COLO668 (cell line): Measurements from ENCODE around the gene CNTLN.
"Not testable (repeated sequence)": the region's sequence is repeated elsewhere in the genome, so short reads cannot be mapped to it uniquely, and the experiment has no call there.

Experiments
- DNase-seq: peaks from one replicate; lab custom pipeline; 2025; ENCODE audit not compliant: unreplicated experiment; lab: John Stamatoyannopoulos, UW

CNTLN gene

GRCh38 chr9:17171309-17172094 lies 36.7 kb downstream of the CNTLN start:
- DNase-seq: no peak

- not testable (repeated sequence) for DNase-seq
Measured at GRCh38 chr9:17177496-17177895, 42.7 kb downstream of the CNTLN start.

GRCh38 chr9:17185481-17186029 lies 50.7 kb downstream of the CNTLN start:
- DNase-seq: no peak

GRCh38 chr9:17191082-17191481 lies 56.2 kb downstream of the CNTLN start:
- no peak for DNase-seq

GRCh38 chr9:17204611-17205152 lies 69.8 kb downstream of the CNTLN start:
- DNase-seq: no peak

DNA sequence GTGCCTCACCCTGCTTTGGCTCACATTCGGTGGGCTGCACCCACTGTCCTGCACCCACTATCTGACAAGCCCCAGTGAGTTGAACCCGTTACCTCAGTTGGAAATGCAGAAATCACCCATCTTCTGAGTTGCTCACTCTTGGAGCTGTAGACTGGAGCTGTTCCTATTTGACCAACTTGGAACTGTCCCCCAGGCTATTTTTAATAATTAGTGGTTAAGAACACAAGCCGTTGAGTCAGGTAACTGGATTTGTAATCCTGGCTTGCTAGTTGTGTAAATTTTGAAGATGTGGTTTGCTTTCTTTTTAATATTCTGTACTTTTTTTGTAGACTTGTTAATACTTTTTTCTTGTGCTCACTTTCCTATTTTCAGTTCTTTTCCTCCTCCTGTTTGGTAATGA lies 81.2 kb downstream of the CNTLN start:
- no peak for DNase-seq

- DNase-seq: no peak
Measured at GRCh38 chr9:17216646-17217045, 81.8 kb downstream of the CNTLN start.

DNA sequence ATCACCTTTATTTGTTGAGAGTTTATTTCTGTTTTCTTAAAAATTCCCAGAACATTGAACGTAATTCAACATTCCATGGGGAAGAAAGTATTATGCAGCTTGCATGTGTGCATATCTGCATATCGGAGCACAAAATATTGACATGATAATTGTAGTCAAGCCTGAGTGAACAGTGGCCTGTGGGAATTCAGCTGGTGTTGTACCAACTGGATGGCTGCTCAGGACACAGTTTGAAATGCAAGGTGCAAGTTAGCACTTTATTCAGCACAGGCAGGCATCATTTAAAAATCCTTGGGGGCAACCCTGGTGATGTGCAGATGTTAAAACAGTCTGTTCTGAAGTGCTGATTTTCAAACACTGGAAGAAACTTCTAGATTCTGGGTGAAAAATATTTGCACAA lies 82.4 kb downstream of the CNTLN start:
- no peak for DNase-seq

GRCh38 chr9:17219261-17219660 lies 84.4 kb downstream of the CNTLN start:
- no peak for DNase-seq

DNA sequence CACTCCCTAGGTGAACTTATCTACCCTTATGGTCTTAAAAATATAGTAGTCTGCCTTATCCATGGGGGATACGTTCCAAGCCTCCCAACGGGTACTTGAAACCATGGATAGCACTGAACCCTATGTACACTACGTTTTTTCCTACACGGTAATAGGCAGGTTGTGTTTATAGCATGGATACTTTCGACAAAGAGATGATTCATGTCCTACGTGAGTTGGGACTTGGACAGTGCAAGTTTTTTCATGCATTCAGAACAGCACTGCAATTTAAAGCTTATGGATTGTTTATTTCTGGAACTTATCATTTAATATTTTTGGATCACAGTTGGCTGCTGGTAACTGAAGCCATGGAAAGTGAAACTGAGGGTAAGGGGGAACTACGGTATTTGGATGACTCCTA lies 88.1 kb downstream of the CNTLN start:
- no peak for DNase-seq

DNA sequence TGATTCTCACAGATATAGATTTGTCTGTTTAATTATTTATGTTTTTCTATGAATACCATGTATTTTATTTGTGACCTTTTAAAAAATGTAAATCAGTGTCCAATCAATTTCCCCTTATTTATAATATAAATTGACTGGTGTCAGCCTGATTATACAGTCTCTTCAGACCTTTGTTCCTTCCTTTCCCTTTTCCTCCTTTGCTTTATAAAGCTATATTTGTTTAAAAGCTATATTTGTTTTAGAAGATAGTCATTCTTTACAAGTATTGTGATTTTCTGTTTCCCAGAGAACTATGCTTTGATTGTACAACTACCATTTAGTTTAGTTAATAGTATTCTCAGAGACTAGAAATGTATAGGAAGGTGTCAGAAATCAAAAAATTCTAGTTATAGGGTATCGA lies 90.6 kb downstream of the CNTLN start:
- DNase-seq: no peak

DNA sequence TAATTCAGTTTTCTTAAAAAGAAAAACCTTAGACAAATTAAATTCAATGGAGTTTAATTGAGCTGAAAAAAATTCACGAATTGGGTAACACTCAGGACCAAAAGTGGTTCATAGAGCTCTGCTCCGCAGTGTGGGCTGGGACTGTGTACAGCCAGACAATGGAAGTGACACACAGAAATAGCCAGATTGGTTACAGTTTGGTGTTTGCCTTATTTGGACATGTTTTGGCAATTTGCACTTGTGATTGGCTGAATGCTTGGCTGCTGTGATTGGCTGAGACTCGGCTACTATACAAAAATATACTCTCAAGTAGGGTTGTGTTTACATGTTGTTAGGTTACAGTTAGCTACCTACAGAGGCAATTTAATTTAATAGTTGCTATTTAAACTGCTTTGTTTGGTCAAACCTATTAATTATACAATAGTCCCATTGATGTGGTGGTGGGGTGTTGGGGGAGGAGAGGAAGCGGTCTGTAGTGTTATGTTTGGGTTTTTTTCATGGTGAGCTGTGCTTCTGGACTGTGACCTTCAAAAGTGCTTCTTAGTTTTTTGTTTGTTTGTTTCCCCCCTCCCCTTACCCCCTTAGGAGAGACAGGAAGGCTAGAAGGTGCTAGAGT lies 95.2 kb downstream of the CNTLN start:
- no peak for DNase-seq

DNA sequence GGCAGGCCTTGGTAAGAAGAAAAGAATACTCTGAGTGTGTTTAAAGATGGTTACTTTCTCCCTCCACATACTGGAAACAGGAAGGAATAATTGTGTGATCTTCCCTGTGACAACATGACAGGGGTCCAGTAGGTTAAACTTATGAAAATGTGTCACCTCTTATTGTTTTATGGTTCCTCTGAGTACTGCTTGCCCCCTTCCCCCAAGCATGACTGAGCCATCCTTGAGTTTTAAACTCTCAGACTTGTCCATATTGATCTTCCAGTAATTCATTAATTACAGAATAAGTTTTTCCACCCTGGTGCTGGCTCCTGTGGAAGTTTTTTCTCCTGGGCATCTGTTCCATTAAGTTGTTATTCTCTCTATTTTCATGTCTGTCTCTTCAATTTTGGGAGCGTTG lies 95.8 kb downstream of the CNTLN start:
- no peak for DNase-seq

GRCh38 chr9:17236147-17236546 lies 101.3 kb downstream of the CNTLN start:
- DNase-seq: no peak

- DNase-seq: no peak
Measured at GRCh38 chr9:17246770-17247169, 111.9 kb downstream of the CNTLN start.

GRCh38 chr9:17251100-17251499 lies 116.3 kb downstream of the CNTLN start:
- no peak for DNase-seq

- DNase-seq: peak; percentile 49
Measured at GRCh38 chr9:17268531-17269188, 133.8 kb downstream of the CNTLN start.

GRCh38 chr9:17269799-17270198 lies 135.0 kb downstream of the CNTLN start:
- no peak for DNase-seq

DNA sequence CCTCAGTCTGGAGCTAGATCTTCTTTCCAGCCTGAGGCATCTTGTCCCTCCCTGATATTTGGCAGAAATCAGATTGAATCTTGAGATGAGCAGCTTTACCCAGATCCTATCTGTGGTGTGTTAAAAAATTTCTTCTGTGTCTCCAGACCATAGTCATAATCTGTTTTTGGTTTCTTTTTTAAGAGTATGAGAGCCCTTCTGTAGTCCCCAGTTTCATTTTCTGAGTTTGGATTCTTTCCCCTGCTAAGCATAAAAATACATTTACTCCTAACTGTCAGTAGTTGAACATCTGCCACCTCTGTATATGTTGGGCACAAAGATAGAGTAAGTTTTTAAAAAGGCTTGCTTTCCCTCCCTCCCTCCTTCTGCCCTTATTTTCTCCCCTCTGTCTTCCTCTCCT lies 137.7 kb downstream of the CNTLN start:
- DNase-seq: no peak

GRCh38 chr9:17280350-17281012 lies 145.6 kb downstream of the CNTLN start:
- DNase-seq: no peak

GRCh38 chr9:17290673-17291072 lies 155.8 kb downstream of the CNTLN start:
- not testable (repeated sequence) for DNase-seq
